OCI-LY7 (cell line): ENCODE results near the gene LITAFD.

Experiments used
- EZH2phosphoT487 ChIP-seq: fragments of 200-600 bp; sonication (generic); IDR thresholded peaks from 2 replicates; pipeline ENCODE4 v1.6.1; 2018; ENCODE audit warnings: low read depth, borderline replicate concordance, mild to moderate bottlenecking, mixed run types, antibody characterized with exemption, low read length, moderate library complexity, mixed read lengths
- TF ChIP-seq, protein P1 (sequence below): fragments of 200-600 bp; sonication (generic); conservative IDR thresholded peaks from 2 replicates; pipeline ENCODE4 v1.5.1; 2014; ENCODE audit warnings: mild to moderate bottlenecking, antibody characterized with exemption, low read length, moderate library complexity, mixed read lengths

DNA sequence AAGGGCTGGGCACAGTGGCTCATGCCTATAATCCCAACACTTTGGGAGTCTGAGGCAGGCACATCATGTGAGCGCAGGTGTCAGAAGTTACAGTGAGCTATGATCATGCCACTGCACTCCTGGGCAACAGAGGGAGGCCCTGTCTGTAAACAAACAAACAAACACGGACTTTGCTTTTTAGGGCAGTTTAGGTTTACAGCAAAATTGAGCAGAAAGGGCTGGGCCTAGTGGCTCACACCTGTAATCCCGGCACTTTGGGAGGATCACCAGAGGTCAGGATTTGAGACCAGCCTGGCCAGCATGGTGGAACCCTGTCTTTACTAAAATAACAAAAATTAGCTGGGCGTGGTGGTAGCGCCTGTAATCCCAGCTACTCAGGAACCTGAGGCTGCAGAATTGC lies 10.1 kb upstream of the LITAFD start:
- TF ChIP-seq, protein P1, sequence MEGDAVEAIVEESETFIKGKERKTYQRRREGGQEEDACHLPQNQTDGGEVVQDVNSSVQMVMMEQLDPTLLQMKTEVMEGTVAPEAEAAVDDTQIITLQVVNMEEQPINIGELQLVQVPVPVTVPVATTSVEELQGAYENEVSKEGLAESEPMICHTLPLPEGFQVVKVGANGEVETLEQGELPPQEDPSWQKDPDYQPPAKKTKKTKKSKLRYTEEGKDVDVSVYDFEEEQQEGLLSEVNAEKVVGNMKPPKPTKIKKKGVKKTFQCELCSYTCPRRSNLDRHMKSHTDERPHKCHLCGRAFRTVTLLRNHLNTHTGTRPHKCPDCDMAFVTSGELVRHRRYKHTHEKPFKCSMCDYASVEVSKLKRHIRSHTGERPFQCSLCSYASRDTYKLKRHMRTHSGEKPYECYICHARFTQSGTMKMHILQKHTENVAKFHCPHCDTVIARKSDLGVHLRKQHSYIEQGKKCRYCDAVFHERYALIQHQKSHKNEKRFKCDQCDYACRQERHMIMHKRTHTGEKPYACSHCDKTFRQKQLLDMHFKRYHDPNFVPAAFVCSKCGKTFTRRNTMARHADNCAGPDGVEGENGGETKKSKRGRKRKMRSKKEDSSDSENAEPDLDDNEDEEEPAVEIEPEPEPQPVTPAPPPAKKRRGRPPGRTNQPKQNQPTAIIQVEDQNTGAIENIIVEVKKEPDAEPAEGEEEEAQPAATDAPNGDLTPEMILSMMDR = no peak
- no peak for TF ChIP-seq EZH2phosphoT487
